KBM-7 (cell line): Measurements from ENCODE around the gene DGAT2.

ENCODE experiments used
- DNase-seq: peaks from one replicate; pipeline ENCODE4 v3.0.0-alpha.2; 2015
- in situ Hi-C: fragments of 300-500 bp; cut with MboI; formaldehyde crosslinking; loops from 2 replicates; pipeline ENCODE4 v1.14.3; 2020; ENCODE audit warnings: low sequenced_read_pairs, low pct_unique_long_range_greater_than_20kb, mixed read lengths

DGAT2 gene

GRCh38 chr11:75775056-75775455 is 6.5 kb downstream of the DGAT2 start:
- no peak for DNase-seq
- in situ Hi-C loops, result no loop called here

- in situ Hi-C loops, result no loop called here
Observed at GRCh38 chr11:75776546-75776945, 8.0 kb downstream of the DGAT2 start.

DNA sequence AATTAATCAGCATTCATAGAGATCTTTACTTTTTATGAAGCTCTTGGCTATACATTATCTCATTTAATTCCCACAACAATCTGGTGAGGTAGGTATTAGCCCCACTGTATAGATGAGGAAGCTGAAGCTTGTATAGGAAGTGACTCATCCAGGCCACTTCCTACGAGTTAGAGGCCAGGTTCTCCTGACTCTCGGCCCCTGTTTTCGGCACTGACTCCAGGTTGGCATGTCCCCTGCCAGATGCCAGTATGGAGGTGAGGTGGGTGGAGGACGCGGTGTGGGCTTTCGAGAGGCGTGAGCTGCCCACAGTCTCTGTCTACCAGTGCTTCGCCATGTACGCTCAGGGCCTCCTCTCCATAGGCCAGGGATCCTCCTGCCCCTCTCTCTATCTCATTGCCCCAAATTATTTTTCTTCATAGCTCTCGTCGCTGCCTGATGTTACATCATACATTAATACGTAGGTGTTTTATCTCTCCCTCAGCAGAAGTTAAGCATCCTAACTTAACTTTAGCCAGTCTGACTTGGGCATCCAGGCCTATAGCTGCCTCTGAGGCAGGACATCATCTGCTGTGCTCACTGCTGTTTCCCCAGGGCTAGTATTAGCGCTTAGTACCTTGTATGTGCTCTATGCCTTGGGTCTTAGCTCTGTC is 9.0 kb downstream of the DGAT2 start:
- peak; percentile 32 for DNase-seq

More at GRCh38 chr11:75776546-75776945, 8.0 kb downstream of the DGAT2 start:
- no peak for DNase-seq

DNA sequence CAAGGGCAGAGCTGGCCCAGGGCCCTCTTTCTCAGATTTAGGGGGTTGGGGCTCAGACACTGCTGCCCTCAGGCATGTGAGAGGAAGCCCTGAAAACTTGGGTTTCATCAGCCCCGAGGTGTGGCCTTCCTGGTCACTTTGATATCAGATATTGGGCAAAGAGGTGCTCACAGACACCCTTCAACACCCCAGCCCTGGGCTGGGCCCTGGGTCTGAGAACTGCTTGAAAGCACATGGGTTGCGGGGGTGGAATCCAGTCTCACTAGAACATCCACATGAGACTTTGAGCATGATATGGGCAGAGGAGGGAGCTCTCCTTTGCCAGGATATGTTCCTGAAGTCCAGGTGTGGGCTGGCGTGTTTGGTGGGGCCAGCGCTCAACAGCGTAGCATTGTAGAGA is 10.4 kb downstream of the DGAT2 start:
- DNase-seq, result no peak
- in situ Hi-C loops, result no loop called here

More for the DNA sequence above, 9.0 kb downstream of the DGAT2 start:
- in situ Hi-C loops, result no loop called here

DNA sequence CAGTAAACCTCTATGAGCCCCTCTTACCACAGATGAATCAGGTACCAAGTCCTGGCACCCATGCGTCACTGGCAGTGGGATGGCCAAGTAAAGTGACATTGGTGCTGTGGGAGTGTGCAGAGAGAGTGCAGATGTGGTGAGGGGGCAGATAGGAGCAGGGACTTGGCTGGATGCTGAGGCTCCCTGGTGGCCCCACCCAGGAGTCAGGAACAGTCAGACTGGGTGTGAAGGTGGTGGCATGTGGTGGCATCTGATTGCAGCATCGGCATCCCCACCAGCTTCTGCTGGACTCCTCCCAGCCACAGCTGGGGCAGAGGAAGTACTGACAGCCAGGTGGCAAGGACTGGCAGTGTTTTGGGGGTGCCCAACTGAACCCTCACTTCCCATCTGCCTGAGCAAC is 11.4 kb downstream of the DGAT2 start:
- in situ Hi-C loops, result no loop called here
- no peak for DNase-seq

GRCh38 chr11:75780888-75781287 is 12.3 kb downstream of the DGAT2 start:
- in situ Hi-C loops, result no loop called here
- no peak for DNase-seq

- in situ Hi-C loops, result no loop called here
- DNase-seq, result no peak
Observed at GRCh38 chr11:75781296-75781695, 12.7 kb downstream of the DGAT2 start.

DNA sequence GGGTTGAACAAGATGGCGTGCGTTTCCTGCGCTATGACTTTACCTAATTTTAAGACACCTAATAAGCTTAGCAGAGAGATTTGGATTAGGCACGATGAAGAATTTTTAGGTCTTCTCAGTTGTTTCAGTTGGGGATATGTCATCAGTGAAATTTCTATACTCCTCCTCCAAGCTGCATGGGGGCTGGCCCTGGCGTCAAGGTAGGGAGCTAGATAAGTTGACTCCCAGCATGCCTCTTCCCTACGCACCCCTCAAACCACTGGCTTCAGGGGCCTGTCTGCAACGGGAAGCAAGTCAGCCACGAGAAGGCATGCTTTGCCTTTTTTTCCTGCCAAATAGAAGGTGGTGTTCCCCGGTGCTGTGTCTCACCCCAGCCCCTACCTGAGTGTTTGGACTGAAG is 13.3 kb downstream of the DGAT2 start:
- in situ Hi-C loops, result no loop called here
- no peak for DNase-seq

- in situ Hi-C loops, result no loop called here
- DNase-seq, result no peak
Observed at GRCh38 chr11:75782540-75783263, 14.1 kb downstream of the DGAT2 start.

GRCh38 chr11:75783416-75784084 is 15.0 kb downstream of the DGAT2 start:
- no peak for DNase-seq
- in situ Hi-C loops, result no loop called here

DNA sequence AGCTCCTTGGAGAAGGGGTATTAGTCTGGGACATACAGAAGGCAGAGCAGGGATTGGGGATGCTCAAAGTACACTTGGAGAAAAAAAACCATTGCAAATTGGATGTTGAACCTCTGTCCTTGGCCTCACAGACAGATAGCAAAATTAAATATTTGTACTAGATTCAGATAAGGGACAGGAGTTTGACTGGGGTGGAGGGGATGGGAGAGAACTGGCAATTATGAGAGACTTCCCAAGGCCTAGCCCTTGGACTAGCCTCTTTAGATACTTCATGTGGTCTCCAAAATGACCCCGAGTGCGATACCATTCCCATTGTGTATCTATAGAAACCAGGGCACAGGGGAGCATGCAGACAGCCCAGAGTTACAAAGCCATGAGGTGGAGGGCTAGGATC is 15.5 kb downstream of the DGAT2 start:
- DNase-seq, result no peak
- in situ Hi-C loops, result no loop called here

DNA sequence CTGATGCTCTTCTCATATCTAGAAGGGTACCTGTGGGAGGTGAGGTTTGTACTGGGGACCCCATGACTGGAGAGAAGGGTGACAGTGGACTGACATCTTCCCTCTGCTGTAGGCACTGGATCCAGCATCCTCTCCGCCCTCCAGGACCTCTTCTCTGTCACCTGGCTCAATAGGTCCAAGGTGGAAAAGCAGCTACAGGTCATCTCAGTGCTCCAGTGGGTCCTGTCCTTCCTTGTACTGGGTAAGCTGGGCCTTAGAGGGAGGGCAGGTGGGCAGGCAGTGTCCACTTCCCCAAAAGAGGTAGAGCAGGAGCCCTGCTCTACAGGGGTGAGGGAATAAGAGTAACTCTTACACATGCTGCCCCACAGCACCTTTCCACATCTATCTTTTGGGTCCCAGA is 15.9 kb downstream of the DGAT2 start:
- in situ Hi-C loops, result no loop called here
- DNase-seq, result no peak

- in situ Hi-C loops, result no loop called here
- DNase-seq, result no peak
Observed at GRCh38 chr11:75785187-75785586, 16.6 kb downstream of the DGAT2 start.

- no peak for DNase-seq
- in situ Hi-C loops, result no loop called here
Observed at GRCh38 chr11:75786101-75786736, 17.6 kb downstream of the DGAT2 start.

GRCh38 chr11:75789521-75789920 is 20.9 kb downstream of the DGAT2 start:
- in situ Hi-C loops, result no loop called here
- DNase-seq, result no peak

GRCh38 chr11:75790986-75791385 is 22.4 kb downstream of the DGAT2 start:
- in situ Hi-C loops, result no loop called here
- DNase-seq, result no peak

GRCh38 chr11:75792127-75792731 is 23.7 kb downstream of the DGAT2 start:
- in situ Hi-C loops, result no loop called here
- no peak for DNase-seq

GRCh38 chr11:75792997-75793800 is 24.6 kb downstream of the DGAT2 start:
- no peak for DNase-seq
- in situ Hi-C loops, result no loop called here

DNA sequence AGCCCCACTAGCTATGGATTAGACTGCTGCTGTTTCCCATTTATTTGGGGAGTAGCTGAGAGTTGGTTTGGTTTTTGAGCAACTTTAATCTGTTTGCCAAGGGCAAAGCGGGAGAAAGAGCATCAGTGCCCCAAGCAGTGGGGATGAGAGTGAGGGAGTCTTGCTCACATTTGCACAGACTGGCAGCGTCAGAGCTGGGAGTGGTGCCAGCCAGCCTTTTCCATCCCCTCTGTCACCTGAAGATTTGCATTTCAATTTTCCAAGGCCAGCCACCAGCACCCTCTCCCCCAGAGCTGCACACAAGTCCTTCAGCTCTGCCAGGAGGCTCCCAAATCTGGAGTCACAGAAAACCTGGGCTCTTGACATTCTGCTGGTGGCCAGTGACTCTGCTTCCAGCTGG is 25.4 kb downstream of the DGAT2 start:
- no peak for DNase-seq
- in situ Hi-C loops, result no loop called here
